Lower leg skin (tissue), 4 donors: ENCODE results near the gene SH3RF2. TPM values are rescaled to one million over a fixed set of nuclear protein-coding genes. Genes with fewer than 3 reads are reported as not detected.

ENCODE experiments used
- DNase-seq, 2 donors: peaks; one replicate each; pipeline ENCODE4 v3.0.0-alpha.2; 2019; ENCODE audit warnings: low spot score in 2 of 2
- H3K4me3 ChIP-seq: fragments of 200-600 bp; sonication (generic); 2 replicates; pipeline ENCODE4 v1.5.1; 2017; ENCODE audit warnings: mild to moderate bottlenecking, low read depth; ENCODE audit not compliant: poor library complexity, severe bottlenecking
- CTCF ChIP-seq, 3 donors: fragments of 450-650 bp; IDR thresholded peaks; one replicate each; pipeline ENCODE4 v1.5.1; 2016; ENCODE audit warnings: antibody characterized with exemption in 3 of 3, mild to moderate bottlenecking in 3 of 3, moderate library complexity in 2 of 3
- POLR2A ChIP-seq, 2 donors: fragments of 450-650 bp; IDR thresholded peaks; one replicate each; pipeline ENCODE4 v1.6.1; 2016 to 2017; ENCODE audit warnings: antibody characterized with exemption in 2 of 2, mild to moderate bottlenecking in 1 of 2, moderate library complexity in 1 of 2
- WGBS, 2 donors: methylation state at CpG; one replicate each; pipeline ENCODE4 v1.1.5; 2018; 5-methylcytosine and 5-hydroxymethylcytosine counted together
- intact Hi-C: fragments of 100-400 bp; cut with DNase I; formaldehyde crosslinking; loops from one replicate; pipeline ENCODE4 v1.15.0; 2023; ENCODE audit warnings: low total_unique reads
- total RNA-seq, 4 donors: library from RNA; depleted of rRNA; stranded (reverse); fragments of >200 nt; gene quantifications; one replicate each; pipeline ENCODE4 v1.1.0, GENCODE V29; 2016

The SH3RF2 gene
- total RNA-seq, 4 donors from 2014 or later, result 109 to 169 (median 121) TPM

- TF ChIP-seq CTCF (IDR thresholded peaks at IDR 0.05) (no peak), POLR2A (IDR thresholded peaks at IDR 0.05) (no peak)
- intact Hi-C loops, result no loop called here
- H3K4me3 ChIP-seq, result no peak overlapping the region
- DNase-seq, result no peak
Observed at GRCh38 chr5:145917288-145917687, 19.1 kb upstream of the SH3RF2 start.

DNA sequence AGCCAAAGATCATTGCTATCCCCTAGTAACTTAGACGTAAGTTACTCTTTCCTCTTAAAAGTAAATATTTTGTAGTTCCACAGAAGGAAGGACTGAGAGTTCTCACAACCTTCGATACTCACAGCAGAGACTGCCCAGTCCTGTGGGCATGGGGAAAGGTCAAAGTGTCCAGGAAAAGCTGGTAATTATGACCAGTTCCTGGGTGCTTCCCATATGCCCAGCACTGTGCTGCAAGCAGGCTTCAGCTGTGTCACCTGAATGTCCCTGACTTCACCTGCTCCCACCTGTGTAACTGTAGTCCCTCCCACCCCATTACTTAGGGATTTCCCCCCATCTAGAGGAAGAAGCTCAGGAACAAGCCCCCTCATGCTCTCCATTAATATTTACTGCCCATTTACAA lies 18.0 kb upstream of the SH3RF2 start:
- no peak for DNase-seq
- intact Hi-C loops, result no loop called here
- TF ChIP-seq CTCF (IDR thresholded peaks at IDR 0.05) (no peak), POLR2A (IDR thresholded peaks at IDR 0.05) (no peak)
- no peak overlapping the region for H3K4me3 ChIP-seq
- WGBS, 2 donors, result 85 to 89% methylated on average over 2 of the region's 2 CpGs

DNA sequence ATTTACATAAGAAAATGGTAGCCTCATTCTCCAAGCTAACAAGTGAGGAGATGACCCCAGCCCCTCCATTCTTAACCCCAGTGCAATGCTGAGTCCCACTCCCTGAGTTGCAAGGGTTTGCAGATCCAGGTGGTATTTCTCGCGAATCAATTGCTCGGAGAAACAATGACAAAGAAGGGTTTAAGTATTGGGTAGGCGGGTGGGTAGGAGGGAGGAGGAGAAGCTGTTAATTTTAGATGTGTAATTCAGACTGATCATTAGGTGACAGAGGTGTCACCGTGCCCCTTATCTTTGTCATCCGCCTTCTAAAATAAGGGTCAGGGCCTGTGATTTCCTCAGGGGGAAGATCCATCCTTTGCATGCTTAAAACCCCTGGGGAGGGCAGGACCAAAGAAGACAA lies 17.0 kb upstream of the SH3RF2 start:
- 85 to 90% methylated on average over 6 of the region's 6 CpGs for WGBS, 2 donors
- intact Hi-C loops, result no loop called here
- no peak for DNase-seq
- TF ChIP-seq CTCF (IDR thresholded peaks at IDR 0.05), result no peak
- TF ChIP-seq POLR2A (IDR thresholded peaks at IDR 0.05), result no peak
- no peak overlapping the region for H3K4me3 ChIP-seq

- intact Hi-C loops, result no loop called here
- TF ChIP-seq CTCF (IDR thresholded peaks at IDR 0.05), result no peak
- no peak for TF ChIP-seq POLR2A (IDR thresholded peaks at IDR 0.05)
- H3K4me3 ChIP-seq, result no peak overlapping the region
- DNase-seq, result no peak
- WGBS, 2 donors, result 73 to 77% methylated on average over 1 of the region's 1 CpG
Observed at GRCh38 chr5:145920542-145921210, 15.7 kb upstream of the SH3RF2 start.

- TF ChIP-seq POLR2A (IDR thresholded peaks at IDR 0.05), result no peak
- no peak for TF ChIP-seq CTCF (IDR thresholded peaks at IDR 0.05)
- no peak for DNase-seq
- intact Hi-C loops, result no loop called here
- no peak overlapping the region for H3K4me3 ChIP-seq
- 24 to 47% methylated on average over 2 of the region's 2 CpGs for WGBS, 2 donors
Observed at GRCh38 chr5:145921211-145921610, 15.2 kb upstream of the SH3RF2 start.

DNA sequence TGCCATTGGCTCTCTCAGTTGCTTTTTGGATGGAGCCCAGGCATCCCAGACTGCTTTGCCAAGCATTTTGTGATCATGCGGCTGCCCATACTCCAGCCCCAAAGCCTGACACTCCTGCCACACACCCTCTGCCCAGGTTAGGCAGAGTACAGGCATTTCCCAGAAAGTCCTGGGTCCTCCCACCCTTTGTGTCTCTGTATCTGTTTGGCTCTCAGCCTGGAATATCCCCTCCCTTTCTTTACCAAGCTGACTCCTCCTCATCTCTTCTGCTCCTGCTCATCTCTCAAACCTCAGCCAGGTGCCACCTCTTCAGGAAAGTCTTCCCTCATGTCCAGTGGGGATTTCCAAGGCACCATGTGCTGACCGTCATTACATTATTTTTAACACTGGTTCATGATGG lies 14.3 kb upstream of the SH3RF2 start:
- intact Hi-C loops, result no loop called here
- DNase-seq, result no peak
- TF ChIP-seq POLR2A (IDR thresholded peaks at IDR 0.05), result no peak
- TF ChIP-seq CTCF (IDR thresholded peaks at IDR 0.05), result no peak
- 42 to 62% methylated on average over 2 of the region's 2 CpGs for WGBS, 2 donors
- no peak overlapping the region for H3K4me3 ChIP-seq
